ENCODE results near the gene MAN1C1. TPM values are rescaled to one million over a fixed set of nuclear protein-coding genes. Genes with fewer than 3 reads are reported as not detected.

MAN1C1 gene
- total RNA-seq, 1 experiment from 2014 or later: 1.2 TPM

DNA sequence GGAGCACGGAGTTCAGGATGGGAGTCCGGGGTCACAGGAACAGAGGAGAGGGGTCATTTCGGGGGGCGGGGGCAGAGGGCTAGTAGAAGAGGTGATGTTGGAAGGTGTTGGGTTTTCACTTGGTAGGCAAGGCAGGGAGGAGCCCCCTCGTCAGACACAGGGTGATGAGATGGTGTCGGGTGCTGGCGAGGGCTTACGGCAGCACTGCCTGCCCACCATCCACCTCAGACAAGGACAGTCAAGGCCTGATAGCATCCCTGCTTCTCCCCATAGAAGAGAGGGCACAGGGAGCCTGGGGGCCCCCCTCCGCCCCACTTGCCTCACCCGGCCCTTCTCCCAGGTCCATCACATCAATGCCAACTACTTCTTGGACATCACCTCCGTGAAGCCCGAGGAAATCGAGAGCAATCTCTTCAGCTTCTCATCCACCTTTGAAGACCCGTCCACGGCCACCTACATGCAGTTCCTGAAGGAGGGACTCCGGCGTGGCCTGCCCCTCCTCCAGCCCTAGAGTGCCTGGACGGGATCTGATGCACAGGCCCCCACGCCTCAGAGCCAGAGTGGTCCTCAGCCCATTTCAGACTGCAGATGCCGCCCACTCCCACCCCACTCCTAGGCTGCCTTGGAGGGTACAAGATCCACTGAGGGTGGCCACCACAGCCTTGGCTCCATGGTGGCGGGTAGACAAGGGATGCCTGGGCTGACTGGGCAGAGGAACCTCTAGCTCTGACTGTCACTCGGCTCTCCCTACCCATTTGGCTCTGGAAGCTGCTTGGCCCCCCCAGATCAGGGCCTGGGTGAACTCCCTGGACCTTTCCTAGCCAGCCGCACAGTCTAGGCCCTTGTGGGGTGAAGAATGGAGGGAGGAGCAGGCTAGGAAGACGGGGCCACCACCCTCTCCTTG is 198.9 kb downstream of the MAN1C1 start:
- H3K4me3 ChIP-seq (replicated peaks in 1 of 2; ENCODE audit: low read depth in 1 of 2, low read length in 2 of 2): no peak overlapping the region
- CTCF ChIA-PET: no interaction called here
- peaks cover 15 to 22% of the 10 kb centered on the region in 2 experiments; a peak in 3 of 4 replicates for H3K4me1 ChIP-seq (ENCODE audit: control insufficient read depth in 1 of 2, insufficient read depth in 2 of 2, low read length in 2 of 2)
- TF ChIP-seq REST (IDR thresholded peaks at IDR 0.05; ENCODE audit: low read depth) (no peak), ELF1 (IDR thresholded peaks at IDR 0.05; ENCODE audit: borderline replicate concordance, low read depth) (no peak), POLR2A (IDR thresholded peaks at IDR 0.05; ENCODE audit: borderline replicate concordance, extremely low read depth, insufficient read depth, insufficient read length) (no peak), RAD21 (IDR thresholded peaks at IDR 0.05; ENCODE audit: low read depth) (no peak), EZH2 (IDR thresholded peaks at IDR 0.05) (no peak), TCF7L2 (IDR thresholded peaks at IDR 0.05; ENCODE audit: borderline replicate concordance, extremely low read depth, insufficient read depth, insufficient read length) (no peak), POLR2AphosphoS5 (IDR thresholded peaks at IDR 0.05; ENCODE audit: low read depth, low read length) (no peak), FOSL1 (IDR thresholded peaks at IDR 0.05; ENCODE audit: low read depth) (no peak)
- TF ChIP-seq, protein P1, sequence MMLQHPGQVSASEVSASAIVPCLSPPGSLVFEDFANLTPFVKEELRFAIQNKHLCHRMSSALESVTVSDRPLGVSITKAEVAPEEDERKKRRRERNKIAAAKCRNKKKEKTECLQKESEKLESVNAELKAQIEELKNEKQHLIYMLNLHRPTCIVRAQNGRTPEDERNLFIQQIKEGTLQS (IDR thresholded peaks at IDR 0.05): no peak
- H2AFZ ChIP-seq (ENCODE audit: low read depth, low read length, poor library complexity, severe bottlenecking): no peak overlapping the region
- no peak overlapping the region for H3K9ac ChIP-seq (ENCODE audit: low read length)
- H3K4me2 ChIP-seq (ENCODE audit: low read length): no peak overlapping the region
- H3K27ac ChIP-seq (ENCODE audit: low read depth, low read length): no peak overlapping the region
- H3K36me3 ChIP-seq (ENCODE audit: control insufficient read depth in 1 of 2, insufficient read depth in 2 of 2, low read length in 2 of 2): no peaks in the 10 kb centered on the region; a peak in 1 of 4 replicates
- no peaks in the 10 kb centered on the region for H4K20me1 ChIP-seq (ENCODE audit: insufficient read depth)
- H3K9me3 ChIP-seq (ENCODE audit: control insufficient read depth in 1 of 2, insufficient read depth in 1 of 2, low read depth in 1 of 2, low read length in 2 of 2): no peaks in the 10 kb centered on the region
- ATAC-seq (no peak), DNase-seq (ENCODE audit: low read depth, low spot score) (no peak)
- intact Hi-C loops (cut with micrococcal nuclease): loop anchor here (5.0 to 10.0 kb wide), 2 partner anchors 82 to 561 kb away; no protein-coding TSS in a partner anchor
- POLR2A ChIA-PET: interaction anchor here (0.7 to 0.8 kb wide), 2 partner anchors 267 to 322 kb away, joined by 3 read pairs; no protein-coding TSS in a partner anchor
- no peaks in the 10 kb centered on the region for H3K9me2 ChIP-seq (ENCODE audit: insufficient read depth)
- RAD21 ChIA-PET (ENCODE audit: low non-redundant PET in 1 of 2, low total read pairs in 2 of 2, uncharacterized antibody in 2 of 2, unreplicated experiment in 2 of 2): no interaction called here
- BruUV-seq (replicated peaks): no TSS peak
- no peaks in the 10 kb centered on the region for H3K27me3 ChIP-seq (ENCODE audit: insufficient read depth, low read length)
- H3K79me2 ChIP-seq (ENCODE audit: insufficient read depth, low read length): peaks cover 5% of the 10 kb centered on the region; the same call in 1 of the 2 replicates

Data from HCT116 (cell line).